SKM-1 treated with dmso at 0.1 percent for 144 hours (cell line): ENCODE data around the gene SH2B2.
A peak's percentile ranks its signal among the peaks of the same experiment; 100 is the strongest.
"Not testable (repeated sequence)": the region's sequence is repeated elsewhere in the genome, so short reads cannot be mapped to it uniquely, and the experiment has no call there.

Experiments used
- DNase-seq: peaks from one replicate; lab custom pipeline; 2025; ENCODE audit not compliant: unreplicated experiment; lab: John Stamatoyannopoulos, UW

SH2B2 gene

GRCh38 chr7:102327183-102327582 is 40.5 kb downstream of the SH2B2 start:
- not testable (repeated sequence) for DNase-seq

DNA sequence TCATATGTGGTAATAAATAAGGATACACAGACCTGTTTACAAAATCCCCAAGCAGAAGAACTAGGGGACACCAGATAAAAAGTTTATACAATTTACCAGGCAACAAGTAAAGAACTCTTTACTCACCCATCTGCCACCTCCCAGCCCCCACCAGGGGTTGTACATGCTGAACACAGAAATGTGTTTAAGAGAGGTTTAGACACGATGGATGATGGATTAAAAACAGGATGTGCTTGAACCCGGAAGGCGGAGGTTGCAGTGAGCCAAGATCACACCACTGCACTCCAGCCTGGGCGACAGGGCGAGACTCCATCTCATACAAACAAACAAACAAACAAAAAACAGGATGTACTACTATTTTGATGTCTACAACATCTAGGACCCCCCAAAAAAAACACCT is 42.2 kb downstream of the SH2B2 start:
- not testable (repeated sequence) for DNase-seq

GRCh38 chr7:102329366-102329765 is 42.7 kb downstream of the SH2B2 start:
- DNase-seq, result peak; percentile 41

DNA sequence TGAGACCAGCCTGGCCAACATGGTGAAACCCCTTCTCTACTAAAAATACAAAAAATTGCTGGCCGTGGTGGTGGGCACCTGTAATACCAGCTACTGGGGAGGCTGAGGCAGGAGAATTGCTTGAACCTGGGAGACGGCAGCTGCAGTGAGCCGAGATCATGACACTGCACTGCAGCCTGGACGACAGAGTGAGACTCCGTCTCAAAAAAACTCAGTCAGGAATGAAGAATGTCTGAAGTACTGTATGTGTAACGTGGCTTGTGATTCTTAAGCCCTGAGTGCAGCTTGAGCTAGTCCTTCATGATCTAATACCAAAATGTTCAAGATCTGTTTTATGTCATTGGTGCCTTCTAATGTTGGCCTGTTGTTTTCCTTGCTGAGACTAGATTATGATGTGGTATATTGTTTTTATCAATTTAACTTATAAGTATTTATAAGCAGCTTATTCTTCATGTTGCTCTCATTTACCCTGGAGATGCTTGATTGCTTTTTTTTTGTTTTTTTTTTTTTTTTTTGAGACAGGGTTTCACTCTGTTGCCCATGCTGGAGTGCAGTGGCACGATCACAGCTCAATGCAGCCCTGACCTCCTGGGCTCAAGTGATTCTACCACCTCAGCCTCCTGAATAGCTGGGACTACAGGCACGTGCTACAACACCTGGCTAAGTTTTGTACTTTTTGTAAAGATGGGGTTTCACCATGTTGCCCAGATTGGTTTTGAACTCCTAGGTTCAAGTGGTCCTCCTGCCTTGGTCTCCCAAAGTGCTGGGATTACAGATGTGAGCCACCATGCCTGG is 44.2 kb downstream of the SH2B2 start:
- not testable (repeated sequence) for DNase-seq

GRCh38 chr7:102335574-102335973 is 48.9 kb downstream of the SH2B2 start:
- DNase-seq, result not testable (repeated sequence)

- DNase-seq, result not testable (repeated sequence)
Observed at GRCh38 chr7:102337002-102337401, 50.3 kb downstream of the SH2B2 start.

DNA sequence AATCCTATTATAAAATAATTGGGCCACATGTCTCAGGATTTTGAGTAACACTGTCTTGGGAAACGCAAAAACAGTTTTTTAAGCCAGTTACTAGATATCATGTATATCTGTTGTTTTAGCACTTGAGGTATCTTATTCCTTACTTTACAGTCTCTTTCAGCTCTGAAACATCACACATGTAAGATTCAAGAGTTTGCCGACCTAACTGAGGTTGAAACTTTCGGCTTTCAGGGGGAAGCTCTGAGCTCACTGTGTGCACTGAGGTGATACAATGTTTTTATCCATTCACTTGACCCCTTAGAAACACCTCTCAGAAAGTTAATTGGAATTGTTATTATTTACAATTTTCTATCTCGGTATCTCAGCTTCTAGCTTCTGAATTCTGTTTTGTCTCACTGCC is 50.8 kb downstream of the SH2B2 start:
- not testable (repeated sequence) for DNase-seq

- not testable (repeated sequence) for DNase-seq
Observed at GRCh38 chr7:102340599-102341368, 54.1 kb downstream of the SH2B2 start.

- DNase-seq, result not testable (repeated sequence)
Observed at GRCh38 chr7:102346983-102347382, 60.3 kb downstream of the SH2B2 start.

DNA sequence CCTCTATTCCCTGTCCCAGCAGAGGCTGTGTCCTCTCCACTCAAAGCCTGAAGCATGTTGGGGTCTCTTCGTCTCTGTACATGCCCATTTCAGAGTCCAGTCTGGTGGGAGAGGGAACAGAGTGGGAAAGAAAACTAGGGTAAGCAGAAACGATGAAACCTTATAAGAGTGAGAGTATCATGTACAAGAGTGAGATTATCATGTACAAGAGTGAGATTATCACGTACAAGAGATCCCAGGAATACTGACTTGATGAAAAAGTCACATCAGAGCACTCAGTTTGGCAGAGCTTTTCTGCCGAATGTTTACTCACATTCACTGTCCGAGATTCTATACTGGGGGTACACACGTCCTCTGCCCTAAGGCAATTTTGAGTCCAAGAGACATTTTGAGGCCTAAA is 69.7 kb downstream of the SH2B2 start, which contains the start of gene SPDYE6:
TSS of gene SPDYE6 (minus strand) at position 101 of the 400 bp plus-strand sequence. CDS start 421 bp downstream, outside the sequence.
- not testable (repeated sequence) for DNase-seq

DNA sequence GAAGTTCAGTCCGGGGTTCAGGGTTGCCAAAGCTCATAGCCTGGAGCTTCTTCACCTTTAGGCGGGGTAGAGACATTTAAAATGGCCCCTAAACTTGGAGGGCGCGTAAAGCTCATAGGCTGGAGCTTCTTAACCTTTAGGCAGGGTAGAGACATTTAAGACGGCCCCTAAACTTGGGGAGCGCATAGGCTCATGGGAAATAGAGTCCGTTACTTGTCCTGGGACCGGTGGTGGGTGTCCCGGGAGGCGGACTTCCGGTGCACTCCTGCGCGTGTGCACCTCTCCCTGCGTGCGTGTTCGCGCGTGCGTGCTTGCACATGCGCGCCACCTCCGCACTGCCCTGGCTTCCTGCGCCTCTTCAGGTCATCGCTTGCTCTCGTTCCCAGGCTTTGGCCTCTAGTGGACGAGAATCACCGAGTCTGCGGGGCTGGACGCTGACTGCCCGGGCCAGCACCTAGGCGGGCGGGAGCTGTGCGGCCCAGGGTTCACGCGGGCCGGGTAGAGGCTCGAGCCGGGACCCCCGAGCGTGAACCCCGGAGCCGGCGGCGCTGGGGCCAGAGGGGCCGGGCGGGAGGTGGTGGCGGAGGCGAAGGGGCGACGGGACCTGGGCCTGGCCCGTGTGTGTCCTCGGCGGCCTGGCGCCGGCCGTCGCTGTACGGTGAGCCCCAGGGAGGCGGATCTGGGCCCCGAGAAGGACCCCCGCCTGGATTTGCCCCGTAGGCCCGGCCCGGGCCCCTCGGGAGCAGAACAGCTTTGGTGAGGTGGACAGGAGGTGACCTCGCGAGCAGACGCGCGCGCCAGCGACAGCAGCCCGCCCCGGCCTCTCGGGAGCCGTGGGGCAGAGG is 77.1 kb downstream of the SH2B2 start:
- peak; percentile 95 for DNase-seq

DNA sequence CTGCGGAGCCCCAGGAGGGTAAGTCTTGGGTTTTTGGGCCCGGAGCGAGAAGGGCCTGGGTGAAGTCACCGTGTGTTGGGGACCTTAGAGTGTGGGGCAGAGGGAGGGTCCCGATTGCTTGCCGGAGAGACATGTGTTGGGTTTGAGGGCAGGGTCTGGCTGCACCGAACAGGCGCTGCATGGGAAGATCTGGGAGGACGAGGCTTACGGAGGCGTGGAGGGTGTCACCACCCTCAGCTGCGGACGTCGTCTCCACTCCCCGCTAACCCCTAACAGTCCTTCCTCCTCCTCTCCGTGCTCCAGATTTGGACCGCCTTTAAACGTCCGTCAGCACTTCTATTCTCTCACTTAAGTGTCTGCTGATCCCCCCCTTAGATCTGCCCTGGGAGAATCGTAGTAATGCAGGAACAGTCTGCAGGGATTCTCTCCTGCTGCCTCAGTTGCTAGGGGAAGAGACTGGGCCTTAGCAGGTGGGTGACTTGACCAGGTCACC is 77.8 kb downstream of the SH2B2 start:
- DNase-seq, result not testable (repeated sequence)

GRCh38 chr7:102365390-102365789 is 78.7 kb downstream of the SH2B2 start:
- DNase-seq, result not testable (repeated sequence)

DNA sequence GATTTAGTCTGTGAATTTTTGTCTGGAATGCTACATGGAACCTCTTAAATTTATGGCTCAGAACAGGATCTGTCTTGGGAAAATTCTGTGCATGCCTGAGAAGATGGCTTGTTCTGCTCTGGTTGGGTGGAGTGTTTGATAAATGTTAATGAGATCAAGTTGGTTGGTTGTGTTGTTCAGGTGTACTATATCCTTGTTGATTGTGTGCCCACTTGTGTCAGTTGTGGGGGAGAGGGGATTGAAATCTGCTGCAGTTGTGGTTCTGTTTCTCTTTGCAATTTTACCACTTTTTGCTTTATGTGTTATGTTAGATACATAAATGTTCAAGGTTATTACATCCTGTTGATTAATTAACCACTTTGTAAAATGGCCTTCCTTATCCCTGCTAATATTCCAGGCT is 83.4 kb downstream of the SH2B2 start:
- not testable (repeated sequence) for DNase-seq
